SK-N-SH treated with all-trans-retinoic acid at 6 μM for 48 hours (cell line): ENCODE results near the gene RPL19.

Experiments used
- ARNTL ChIP-seq: fragments of 450-650 bp; formaldehyde crosslinking; IDR thresholded peaks from 2 replicates; pipeline ENCODE4 v1.5.0; 2020; ENCODE audit warnings: low read depth, mild to moderate bottlenecking, moderate library complexity, borderline replicate concordance
- BACH2 ChIP-seq: fragments of 250-450 bp; sonication (Bioruptor Pico); IDR thresholded peaks from 2 replicates; pipeline ENCODE4 v1.9.0; 2021; ENCODE audit warnings: mild to moderate bottlenecking, borderline replicate concordance
- GLIS3 ChIP-seq: fragments of 250-450 bp; sonication (Bioruptor Pico); IDR thresholded peaks from 2 replicates; pipeline ENCODE4 v1.5.0; 2020; ENCODE audit warnings: mild to moderate bottlenecking, moderate library complexity
- ISL1 ChIP-seq: fragments of 250-450 bp; sonication (Bioruptor Pico); IDR thresholded peaks from 2 replicates; pipeline ENCODE4 v2.1.2; 2022; ENCODE audit warnings: mild to moderate bottlenecking, moderate library complexity
- OSR1 ChIP-seq: fragments of 250-450 bp; sonication (Bioruptor Pico); IDR thresholded peaks from 2 replicates; pipeline ENCODE4 v1.8.0; 2022; ENCODE audit warnings: moderate library complexity, mild to moderate bottlenecking, inconsistent platforms
- PATZ1 ChIP-seq: fragments of 250-450 bp; sonication (Bioruptor Pico); IDR thresholded peaks from 2 replicates; pipeline ENCODE4 v1.8.0; 2020; ENCODE audit warnings: mild to moderate bottlenecking, moderate library complexity, borderline replicate concordance
- PPARA ChIP-seq: fragments of 250-450 bp; sonication (Bioruptor Pico); IDR thresholded peaks from 2 replicates; pipeline ENCODE4 v1.5.0; 2020; ENCODE audit warnings: mild to moderate bottlenecking, borderline replicate concordance
- RARB ChIP-seq: fragments of 250-450 bp; sonication (Bioruptor Pico); IDR thresholded peaks from 2 replicates; pipeline ENCODE4 v1.8.0; 2021; ENCODE audit warnings: mild to moderate bottlenecking, moderate library complexity
- TCF4 ChIP-seq: fragments of 250-450 bp; sonication (Bioruptor Pico); IDR thresholded peaks from 2 replicates; pipeline ENCODE4 v1.8.0; 2021; ENCODE audit warnings: mild to moderate bottlenecking, moderate library complexity, borderline replicate concordance
- TOX ChIP-seq: fragments of 250-450 bp; sonication (Bioruptor Pico); IDR thresholded peaks from 2 replicates; pipeline ENCODE4 v1.8.0; 2021; ENCODE audit warnings: mild to moderate bottlenecking, moderate library complexity, borderline replicate concordance
- ZFP30 ChIP-seq: fragments of 450-650 bp; formaldehyde crosslinking; IDR thresholded peaks from 2 replicates; pipeline ENCODE4 v1.5.0; 2022; ENCODE audit warnings: mild to moderate bottlenecking, moderate library complexity
- ZNF70 ChIP-seq: fragments of 450-650 bp; formaldehyde crosslinking; IDR thresholded peaks from 2 replicates; pipeline ENCODE4 v1.5.0; 2020; ENCODE audit warnings: mild to moderate bottlenecking, moderate library complexity
- TF ChIP-seq, protein P1 (sequence below): fragments of 250-450 bp; sonication (Bioruptor Pico); IDR thresholded peaks from 2 replicates; pipeline ENCODE4 v1.5.1; 2020; ENCODE audit warnings: low read depth, mild to moderate bottlenecking, moderate library complexity

GRCh38 chr17:39231591-39232551, 31.8 kb downstream of the RPL19 start:
- TF ChIP-seq GLIS3 = no peak
- no peak for TF ChIP-seq ZFP30
- no peak for TF ChIP-seq RARB
- TF ChIP-seq ZNF70 (CRISPR knock-in tag) = no peak
- TF ChIP-seq BACH2 (CRISPR knock-in tag) = no peak
- TF ChIP-seq OSR1 (CRISPR knock-in tag) = no peak
- no peak for TF ChIP-seq PATZ1
- TF ChIP-seq ISL1 = no peak
- TF ChIP-seq ARNTL (CRISPR knock-in tag) = no peak
- TF ChIP-seq, protein P1, sequence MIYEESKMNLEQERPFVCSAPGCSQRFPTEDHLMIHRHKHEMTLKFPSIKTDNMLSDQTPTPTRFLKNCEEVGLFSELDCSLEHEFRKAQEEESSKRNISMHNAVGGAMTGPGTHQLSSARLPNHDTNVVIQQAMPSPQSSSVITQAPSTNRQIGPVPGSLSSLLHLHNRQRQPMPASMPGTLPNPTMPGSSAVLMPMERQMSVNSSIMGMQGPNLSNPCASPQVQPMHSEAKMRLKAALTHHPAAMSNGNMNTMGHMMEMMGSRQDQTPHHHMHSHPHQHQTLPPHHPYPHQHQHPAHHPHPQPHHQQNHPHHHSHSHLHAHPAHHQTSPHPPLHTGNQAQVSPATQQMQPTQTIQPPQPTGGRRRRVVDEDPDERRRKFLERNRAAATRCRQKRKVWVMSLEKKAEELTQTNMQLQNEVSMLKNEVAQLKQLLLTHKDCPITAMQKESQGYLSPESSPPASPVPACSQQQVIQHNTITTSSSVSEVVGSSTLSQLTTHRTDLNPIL = no peak
- no peak for TF ChIP-seq TOX (CRISPR knock-in tag)
- TF ChIP-seq TCF4 = no peak
- TF ChIP-seq PPARA = no peak
